A549 (cell line): ENCODE measurements around the gene TRIM7. TPM values are rescaled to one million over a fixed set of nuclear protein-coding genes. Genes with fewer than 3 reads are reported as not detected.

Experiments used
- ATAC-seq, 2 experiments: fragments of 200-7000 bp in 1 of 2; fragments of >200 bp in 1 of 2; cut with Nextera tagmentation in 1 of 2; cut with Tn5 transposase in 1 of 2; 3 replicates each; pipeline versions ENCODE4 v1.8.0 to v1.9.1; 2018 to 2020; ENCODE audit warnings: mild to moderate bottlenecking in 1 of 2, moderate library complexity in 1 of 2
- CTCF ChIA-PET: fragments of 300-600 bp; sonication (Branson Sonifier 250); formaldehyde crosslinking; extraction: SDS; loops from one replicate; lab custom pipeline; 2021; ENCODE audit warnings: antibody characterized with exemption, inconsistent platforms; lab: Yijun Ruan, JAX
- POLR2A ChIA-PET: fragments of 350-600 bp; formaldehyde crosslinking; extraction: SDS; loops from one replicate; lab custom pipeline; 2021; ENCODE audit warnings: antibody characterized with exemption, inconsistent platforms; lab: Yijun Ruan, JAX
- DNase-seq, 2 experiments: peaks; one replicate each; pipeline versions ENCODE4 v3.0.0 to v3.0.0-alpha.2; 2011 to 2016; ENCODE audit warnings: low read depth in 1 of 2, low spot score in 1 of 2
- FAIRE-seq: peaks from 2 replicates; lab custom pipeline; 2011; peaks lifted over from hg19 to GRCh38; lab: Jason Lieb, UNC
- H3K27ac ChIP-seq, 2 experiments: fragments of >200 bp; sonication (Bioruptor Twin); formaldehyde crosslinking; 3 replicates each; pipeline ENCODE4 v1.5.1; 2016 to 2017
- H3K4me1 ChIP-seq: fragments of >200 bp; sonication (Bioruptor Twin); formaldehyde crosslinking; 3 replicates; pipeline ENCODE4 v1.6.1; 2016
- H3K4me2 ChIP-seq: fragments of >200 bp; sonication (Bioruptor Twin); formaldehyde crosslinking; 3 replicates; pipeline ENCODE4 v1.6.1; 2016
- H3K4me3 ChIP-seq: fragments of >200 bp; sonication (Bioruptor Twin); formaldehyde crosslinking; 3 replicates; pipeline ENCODE4 v1.5.1; 2016
- H3K9me3 ChIP-seq: fragments of >200 bp; sonication (Bioruptor Twin); formaldehyde crosslinking; 3 replicates; pipeline ENCODE4 v1.6.1; 2016
- ATOH8 ChIP-seq: fragments of 250-450 bp; sonication (Bioruptor Pico); IDR thresholded peaks from 2 replicates; pipeline ENCODE4 v1.5.0; 2020; ENCODE audit warnings: low read depth, mild to moderate bottlenecking, moderate library complexity
- BHLHE40 ChIP-seq: IDR thresholded peaks from 2 replicates; pipeline ENCODE4 v1.6.1; 2012; ENCODE audit warnings: low read depth, low read length, inconsistent platforms
- CBX8 ChIP-seq: fragments of 200-600 bp; sonication (generic); IDR thresholded peaks from 2 replicates; pipeline ENCODE4 v1.6.1; 2016
- CEBPB ChIP-seq, 2 experiments: fragments of >200 bp in 1 of 2; sonication (Bioruptor Twin) in 1 of 2; formaldehyde crosslinking in 1 of 2; IDR thresholded peaks; 2 replicates each; pipeline ENCODE4 v1.6.1; 2012 to 2016
- CHD2 ChIP-seq: fragments of 150-350 bp; IDR thresholded peaks from 2 replicates; pipeline ENCODE4 v1.6.1; 2014; ENCODE audit warnings: low read length; ENCODE audit not compliant: partially characterized antibody
- CTCF ChIP-seq: fragments of >200 bp; sonication (Bioruptor Twin); formaldehyde crosslinking; IDR thresholded peaks from 3 replicates; pipeline ENCODE4 v1.5.1; 2016
- E2F6 ChIP-seq: IDR thresholded peaks from 2 replicates; pipeline ENCODE4 v1.6.1; 2012; ENCODE audit warnings: low read depth, borderline replicate concordance
- EHMT2 ChIP-seq: fragments of 200-600 bp; sonication (generic); IDR thresholded peaks from 2 replicates; pipeline ENCODE4 v1.6.1; 2016; ENCODE audit warnings: antibody characterized with exemption, low read depth, mild to moderate bottlenecking, moderate library complexity
- ELK1 ChIP-seq: fragments of 150-350 bp; IDR thresholded peaks from 2 replicates; pipeline ENCODE4 v1.6.1; 2014; ENCODE audit warnings: low read depth, mild to moderate bottlenecking, low read length
- ESRRA ChIP-seq: fragments of 150-350 bp; IDR thresholded peaks from 2 replicates; pipeline ENCODE4 v1.6.1; 2014; ENCODE audit warnings: mild to moderate bottlenecking, low read length, borderline replicate concordance
- GATA3 ChIP-seq: IDR thresholded peaks from 2 replicates; pipeline ENCODE4 v1.6.1; 2012; ENCODE audit warnings: borderline replicate concordance
- HDAC2 ChIP-seq: fragments of 200-600 bp; sonication (generic); IDR thresholded peaks from 2 replicates; pipeline ENCODE4 v1.6.1; 2016
- HMGXB4 ChIP-seq: fragments of 250-450 bp; sonication (Bioruptor Pico); IDR thresholded peaks from 2 replicates; pipeline ENCODE4 v1.5.0; 2021; ENCODE audit warnings: mild to moderate bottlenecking, moderate library complexity, borderline replicate concordance
- HOXA7 ChIP-seq: fragments of 250-450 bp; sonication (Bioruptor Pico); IDR thresholded peaks from 2 replicates; pipeline ENCODE4 v1.5.0; 2020; ENCODE audit warnings: mild to moderate bottlenecking, moderate library complexity
- JUNB ChIP-seq: fragments of >200 bp; sonication (Bioruptor Twin); formaldehyde crosslinking; IDR thresholded peaks from 2 replicates; pipeline ENCODE4 v1.6.1; 2016
- MAFK ChIP-seq: fragments of 450-650 bp; IDR thresholded peaks from 2 replicates; pipeline ENCODE4 v1.6.1; 2014; ENCODE audit not compliant: partially characterized antibody
- PHF8 ChIP-seq: fragments of 200-600 bp; sonication (generic); IDR thresholded peaks from 2 replicates; pipeline ENCODE4 v1.6.1; 2016; ENCODE audit warnings: low read depth, mild to moderate bottlenecking, antibody characterized with exemption, moderate library complexity, borderline replicate concordance
- POLR2AphosphoS2 ChIP-seq: conservative IDR thresholded peaks from 2 replicates; pipeline ENCODE4 v1.6.1; 2012; ENCODE audit warnings: low read length, improper control_type of control experiment, inconsistent platforms
- RARB ChIP-seq: fragments of 250-450 bp; sonication (Bioruptor Pico); IDR thresholded peaks from 2 replicates; pipeline ENCODE4 v1.8.0; 2021; ENCODE audit warnings: mild to moderate bottlenecking, moderate library complexity
- RCOR1 ChIP-seq: fragments of 150-350 bp; IDR thresholded peaks from 2 replicates; pipeline ENCODE4 v1.6.1; 2014; ENCODE audit warnings: antibody characterized with exemption, low read length, low read depth
- REST ChIP-seq: fragments of 200-600 bp; sonication (generic); IDR thresholded peaks from 2 replicates; pipeline ENCODE4 v1.6.1; 2016; ENCODE audit warnings: antibody characterized with exemption, mild to moderate bottlenecking, moderate library complexity
- SREBF2 ChIP-seq: fragments of 450-650 bp; IDR thresholded peaks from 2 replicates; pipeline ENCODE4 v1.6.1; 2014; ENCODE audit warnings: mild to moderate bottlenecking, moderate library complexity
- USF2 ChIP-seq: fragments of 450-650 bp; IDR thresholded peaks from 2 replicates; pipeline ENCODE4 v1.6.1; 2014; ENCODE audit warnings: antibody characterized with exemption
- ZC3H11A ChIP-seq: fragments of 450-650 bp; IDR thresholded peaks from 2 replicates; pipeline ENCODE4 v1.6.1; 2014; ENCODE audit warnings: antibody characterized with exemption, mild to moderate bottlenecking
- ZFP36 ChIP-seq: fragments of 450-650 bp; IDR thresholded peaks from 2 replicates; pipeline ENCODE4 v1.6.1; 2014; ENCODE audit warnings: borderline replicate concordance; ENCODE audit not compliant: partially characterized antibody
- ZNF302 ChIP-seq: fragments of 250-450 bp; sonication (Bioruptor Pico); IDR thresholded peaks from 2 replicates; pipeline ENCODE4 v1.9.0; 2021; ENCODE audit warnings: inconsistent platforms, mild to moderate bottlenecking, moderate library complexity
- ZSCAN20 ChIP-seq: fragments of 250-450 bp; sonication (Bioruptor Pico); IDR thresholded peaks from 2 replicates; pipeline ENCODE4 v1.8.0; 2022; ENCODE audit warnings: mild to moderate bottlenecking, moderate library complexity
- WGBS: methylation state at CpG from one replicate; pipeline ENCODE4 v1.1.6; 2017; ENCODE audit errors: missing lambda C conversion rate; 5-methylcytosine and 5-hydroxymethylcytosine counted together
- polyA plus RNA-seq, 4 experiments: library from polyadenylated mRNA; depleted of rRNA in 3 of 4; stranded (reverse); fragments of >200 nt; fragmentation: RNase III in 1 of 4; extraction: RNeasy Plus Mini Kit Qiagen cat#74134 plus additional on column Dnase treatment in 1 of 4; gene quantifications; 2 replicates in 3 of 4; 3 replicates in 1 of 4; pipeline ENCODE4 v1.2.3, GENCODE V29; 2011 to 2017

Gene TRIM7
- polyA plus RNA-seq, 2 of the 4 experiments (the other 2 are of a cell fraction) = 21.8 to 30.7 TPM

- Histone ChIP-seq H3K4me3 (peak overlapping the region; percentile 90), H3K27ac (peak overlapping the region; percentile 95 to 98), H3K4me2 (peak overlapping the region; percentile 85), H3K4me1 (peaks cover 16% of the 10 kb centered on the region), H3K9me3 (no peaks in the 10 kb centered on the region)
- ChIA-PET CTCF (interaction anchor here (1.0 to 1.8 kb wide), 6 partner anchors 9 to 54 kb away, joined by 3 to 5 read pairs (median 4); no protein-coding TSS in a partner anchor), POLR2A (interaction anchor here (0.6 to 2.6 kb wide), 11 partner anchors 8 to 48 kb away, joined by 3 to 48 read pairs (median 8); partner anchors contain the start of genes RACK1, TRIM52 and TRIM7)
- no peak for FAIRE-seq
- peak; percentile 14 to 37 for ATAC-seq
- TF ChIP-seq PHF8 = peak; percentile 41; the same call in 1 of the 2 replicates
- TF ChIP-seq SREBF2 = no peak
- TF ChIP-seq JUNB = no peak
- TF ChIP-seq RARB (CRISPR knock-in tag) = 0 out of 2 replicates have a peak, but pooled peaks have one; percentile 37
- TF ChIP-seq MAFK = no peak
- no peak for TF ChIP-seq POLR2AphosphoS2
- no peak for TF ChIP-seq EHMT2
- peak; percentile 90 for TF ChIP-seq E2F6
- no peak for TF ChIP-seq CBX8
- no peak for TF ChIP-seq ZC3H11A
- no peak for TF ChIP-seq ZFP36
- no peak for TF ChIP-seq GATA3
- no peak; the same call in 1 of the 2 replicates for TF ChIP-seq HMGXB4
- no peak for TF ChIP-seq ZSCAN20
- no peak for TF ChIP-seq BHLHE40
- no peak for TF ChIP-seq USF2
- no peak for TF ChIP-seq HOXA7 (CRISPR knock-in tag)
- TF ChIP-seq ZNF302 (CRISPR knock-in tag) = no peak
- no peak for TF ChIP-seq ESRRA
- no peak for TF ChIP-seq CTCF
- no peak for TF ChIP-seq RCOR1
- TF ChIP-seq CEBPB (IDR thresholded peaks at IDR 0.05) = no peak
- TF ChIP-seq ATOH8 (CRISPR knock-in tag) = no peak
- no peak for TF ChIP-seq REST
- no peak for TF ChIP-seq CHD2
- no peak for TF ChIP-seq ELK1
- TF ChIP-seq HDAC2 = no peak
- WGBS = under 1% methylated on average over 10 of the region's 18 CpGs
- DNase-seq = no peak
Observed at GRCh38 chr5:181222630-181223057, 17.6 kb upstream of the TRIM7 start.
